IPS-15b (cell line): ENCODE results near the gene DHRSX.
"Not testable (repeated sequence)": the region's sequence is repeated elsewhere in the genome, so short reads cannot be mapped to it uniquely, and the experiment has no call there.

ENCODE experiments used
- H3K27me3 ChIP-seq: one replicate; pipeline ENCODE4 v1.6.1; 2013; ENCODE audit warnings: low read length; ENCODE audit not compliant: control insufficient read depth, insufficient read depth
- H3K36me3 ChIP-seq: one replicate; pipeline ENCODE4 v1.6.1; 2013; ENCODE audit warnings: low read length; ENCODE audit not compliant: control insufficient read depth, insufficient read depth
- H3K4me1 ChIP-seq: one replicate; pipeline ENCODE4 v1.6.1; 2013; ENCODE audit warnings: mild to moderate bottlenecking, low read length; ENCODE audit not compliant: control insufficient read depth, insufficient read depth
- H3K4me3 ChIP-seq: one replicate; pipeline ENCODE4 v1.5.1; 2013; ENCODE audit warnings: low read depth, low read length
- H3K9ac ChIP-seq: one replicate; pipeline ENCODE4 v1.6.1; 2013; ENCODE audit warnings: low read depth, mild to moderate bottlenecking, low read length
- H3K9me3 ChIP-seq: one replicate; pipeline ENCODE4 v1.6.1; 2013; ENCODE audit warnings: mild to moderate bottlenecking, low read length; ENCODE audit not compliant: control insufficient read depth, insufficient read depth

Gene DHRSX

DNA sequence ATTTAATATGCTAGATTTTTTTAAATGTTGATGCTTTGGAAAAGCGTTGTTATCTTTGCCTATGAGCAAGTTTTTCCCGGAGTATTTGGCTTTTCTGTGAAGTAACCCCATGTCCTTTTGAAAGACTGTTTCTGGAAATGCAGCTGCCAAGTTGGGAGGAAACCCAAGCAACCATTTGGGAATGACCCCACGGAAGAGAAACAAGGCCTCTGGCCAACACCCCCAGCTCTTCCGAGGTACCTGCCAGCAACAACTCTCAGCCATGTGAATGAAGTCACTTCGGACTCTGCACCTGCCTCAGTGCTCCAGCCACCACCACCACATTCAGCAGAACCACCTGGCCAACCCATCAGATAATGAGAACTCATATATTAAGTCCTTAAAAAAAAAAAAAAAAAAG lies 36.2 kb upstream of the DHRSX start:
- Histone ChIP-seq H3K36me3 (no peaks in the 10 kb centered on the region), H3K27me3 (no peaks in the 10 kb centered on the region), H3K9me3 (no peaks in the 10 kb centered on the region), H3K4me1 (no peaks in the 10 kb centered on the region), H3K9ac (no peak overlapping the region), H3K4me3 (no peak overlapping the region)

DNA sequence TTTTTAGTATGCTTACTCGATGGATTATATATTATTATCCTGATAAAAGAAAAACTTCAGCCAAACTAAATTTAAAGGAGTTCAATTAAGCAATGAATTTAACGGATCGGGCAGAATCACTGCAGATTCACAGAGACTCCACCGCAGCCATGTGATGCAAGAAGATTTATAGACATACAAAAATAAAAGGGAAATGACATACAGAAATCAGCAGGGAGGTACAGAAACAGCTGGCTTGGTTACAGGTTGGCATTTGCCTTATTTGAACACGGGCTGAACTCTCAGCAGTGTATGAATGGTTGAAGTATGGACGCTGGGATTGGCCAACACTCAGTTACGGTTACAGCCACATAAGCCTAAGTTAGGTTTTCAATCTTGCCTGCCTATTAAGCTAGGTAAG lies 35.4 kb upstream of the DHRSX start:
- no peaks in the 10 kb centered on the region for H3K27me3 ChIP-seq

GRCh38 chrX:2534261-2535021 lies 33.7 kb upstream of the DHRSX start:
- H3K27me3 ChIP-seq, H3K9ac ChIP-seq, H3K9me3 ChIP-seq, H3K36me3 ChIP-seq, H3K4me1 ChIP-seq, H3K4me3 ChIP-seq: not testable (repeated sequence)

More for the DNA sequence above, 35.4 kb upstream of the DHRSX start:
- Histone ChIP-seq H3K9me3 (no peaks in the 10 kb centered on the region), H3K4me3 (no peak overlapping the region), H3K9ac (no peak overlapping the region), H3K4me1 (no peaks in the 10 kb centered on the region), H3K36me3 (no peaks in the 10 kb centered on the region)

GRCh38 chrX:2533424-2533823 lies 32.6 kb upstream of the DHRSX start:
- no peaks in the 10 kb centered on the region for H3K27me3 ChIP-seq
- no peaks in the 10 kb centered on the region for H3K9me3 ChIP-seq
- no peaks in the 10 kb centered on the region for H3K4me1 ChIP-seq
- no peak overlapping the region for H3K9ac ChIP-seq
- H3K36me3 ChIP-seq = no peaks in the 10 kb centered on the region
- H3K4me3 ChIP-seq = no peak overlapping the region

- Histone ChIP-seq H3K9me3 (no peaks in the 10 kb centered on the region), H3K9ac (no peak overlapping the region), H3K4me3 (no peak overlapping the region), H3K36me3 (no peaks in the 10 kb centered on the region), H3K27me3 (no peaks in the 10 kb centered on the region), H3K4me1 (no peaks in the 10 kb centered on the region)
Measured at GRCh38 chrX:2526390-2526789, 25.6 kb upstream of the DHRSX start.

DNA sequence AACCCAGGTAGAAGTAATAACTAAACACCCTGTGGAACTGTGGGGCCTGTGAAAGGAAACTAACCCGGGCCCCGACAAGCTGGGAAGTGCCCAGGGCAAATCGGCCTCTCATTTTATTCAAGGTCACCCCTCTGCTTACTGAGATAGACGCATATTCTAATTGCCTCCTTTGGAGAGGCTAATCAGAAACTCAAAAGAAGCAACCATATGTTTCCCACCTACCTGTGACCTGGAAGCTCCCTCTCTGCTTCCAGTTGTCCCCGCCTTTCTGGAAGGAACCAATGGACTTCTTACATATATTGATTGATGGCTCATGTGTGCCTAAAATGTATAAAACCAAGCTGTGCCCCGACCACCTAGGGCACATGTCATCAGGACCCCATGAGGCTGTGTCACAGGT lies 23.1 kb upstream of the DHRSX start:
- H3K27me3 ChIP-seq = no peaks in the 10 kb centered on the region
- H3K9ac ChIP-seq = no peak overlapping the region
- no peaks in the 10 kb centered on the region for H3K36me3 ChIP-seq
- no peaks in the 10 kb centered on the region for H3K9me3 ChIP-seq
- H3K4me3 ChIP-seq = no peak overlapping the region
- H3K4me1 ChIP-seq = no peaks in the 10 kb centered on the region

- no peaks in the 10 kb centered on the region for H3K27me3 ChIP-seq
- H3K4me3 ChIP-seq = no peak overlapping the region
- H3K36me3 ChIP-seq = no peaks in the 10 kb centered on the region
- H3K9ac ChIP-seq = no peak overlapping the region
- H3K9me3 ChIP-seq = no peaks in the 10 kb centered on the region
- no peaks in the 10 kb centered on the region for H3K4me1 ChIP-seq
Measured at GRCh38 chrX:2521927-2522386, 21.2 kb upstream of the DHRSX start.

DNA sequence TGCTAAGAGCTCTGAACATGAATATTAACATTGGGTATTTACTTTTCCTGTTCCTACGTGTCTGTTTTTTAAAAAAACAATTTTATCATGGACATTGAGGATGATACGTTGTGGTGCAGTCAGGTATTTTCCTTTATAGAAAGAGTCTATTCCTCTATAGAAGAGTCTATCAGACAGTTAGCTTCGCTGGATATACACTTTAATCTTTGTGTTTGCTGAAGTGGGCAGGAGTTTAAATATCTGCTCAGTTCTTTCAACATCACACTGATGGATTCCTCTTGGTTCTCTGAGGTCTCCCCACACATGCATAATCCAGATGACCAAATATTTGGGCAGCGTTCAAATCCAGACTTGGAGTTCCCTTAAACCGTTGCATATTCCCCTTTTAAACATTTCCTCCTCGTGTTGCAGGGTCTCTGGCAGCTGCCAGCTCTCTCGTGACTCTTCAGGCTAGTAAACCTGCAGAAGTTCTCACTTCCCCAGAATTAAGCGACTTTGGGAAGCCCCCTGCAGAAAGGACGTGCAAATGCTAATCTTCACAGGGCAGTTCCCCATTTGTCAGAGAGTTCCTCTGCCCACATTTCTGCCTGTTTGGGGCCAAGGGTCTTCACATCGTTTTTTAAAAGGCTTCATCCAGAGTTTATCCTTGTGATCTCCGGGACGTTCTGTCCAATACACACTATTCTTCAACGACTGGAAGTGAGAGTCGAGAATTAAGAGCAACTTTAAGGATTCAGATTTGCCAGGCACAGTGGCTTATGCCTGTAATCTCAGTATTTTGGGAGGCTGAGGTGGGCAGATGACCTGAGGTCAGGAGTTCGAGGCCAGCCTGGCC lies 20.5 kb upstream of the DHRSX start:
- no peak overlapping the region for H3K9ac ChIP-seq

GRCh38 chrX:2520539-2520938 lies 19.8 kb upstream of the DHRSX start:
- H3K4me1 ChIP-seq = no peaks in the 10 kb centered on the region
- H3K27me3 ChIP-seq = no peaks in the 10 kb centered on the region
- H3K4me3 ChIP-seq = no peak overlapping the region
- H3K9me3 ChIP-seq = no peaks in the 10 kb centered on the region
- no peak overlapping the region for H3K9ac ChIP-seq
- no peaks in the 10 kb centered on the region for H3K36me3 ChIP-seq

More for the DNA sequence above, 20.5 kb upstream of the DHRSX start:
- Histone ChIP-seq H3K27me3 (no peaks in the 10 kb centered on the region), H3K4me1 (no peaks in the 10 kb centered on the region), H3K36me3 (no peaks in the 10 kb centered on the region), H3K9me3 (no peaks in the 10 kb centered on the region), H3K4me3 (no peak overlapping the region)

DNA sequence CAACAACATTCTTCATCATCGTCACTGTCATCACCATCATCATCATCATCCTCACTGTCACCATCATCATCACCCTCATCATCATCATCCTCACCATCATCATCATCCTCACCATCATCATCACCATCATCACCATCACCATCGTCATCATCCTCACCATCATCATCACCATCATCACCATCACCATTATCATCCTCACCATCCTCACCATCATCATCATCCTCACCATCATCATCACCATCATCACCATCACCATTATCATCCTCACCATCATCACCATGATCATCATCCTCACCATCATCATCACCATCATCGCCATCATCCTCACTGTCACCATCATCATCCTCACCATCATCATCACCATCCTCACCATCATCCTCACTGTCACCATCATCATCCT lies 18.9 kb upstream of the DHRSX start:
- H3K27me3 ChIP-seq, H3K9ac ChIP-seq, H3K9me3 ChIP-seq, H3K4me1 ChIP-seq, H3K36me3 ChIP-seq, H3K4me3 ChIP-seq: not testable (repeated sequence)

DNA sequence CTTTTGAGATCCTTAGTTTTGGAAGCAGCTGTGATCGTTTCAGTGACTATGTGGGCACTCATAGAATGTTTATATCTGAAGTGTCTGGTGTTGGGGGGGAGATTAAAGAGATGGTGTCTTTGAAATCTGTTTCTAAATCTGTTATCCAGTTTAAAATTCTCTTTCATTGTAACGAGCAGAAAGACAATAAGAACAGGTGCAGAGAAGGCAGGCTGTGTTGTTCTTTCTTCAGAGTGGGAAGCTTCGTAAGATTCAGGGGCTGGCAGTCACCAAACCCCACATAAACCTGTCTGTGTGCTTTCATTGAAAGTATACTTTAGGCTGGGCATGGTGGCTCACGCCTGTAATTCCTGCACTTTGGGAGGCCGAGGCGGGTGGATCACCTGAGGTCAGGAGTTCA lies 16.3 kb upstream of the DHRSX start:
- H3K36me3 ChIP-seq = no peaks in the 10 kb centered on the region
- no peak overlapping the region for H3K4me3 ChIP-seq
- no peaks in the 10 kb centered on the region for H3K27me3 ChIP-seq
- no peaks in the 10 kb centered on the region for H3K4me1 ChIP-seq
- H3K9ac ChIP-seq = no peak overlapping the region
- H3K9me3 ChIP-seq = no peaks in the 10 kb centered on the region

GRCh38 chrX:2516623-2517022 lies 15.8 kb upstream of the DHRSX start:
- Histone ChIP-seq H3K4me1 (no peaks in the 10 kb centered on the region), H3K36me3 (no peaks in the 10 kb centered on the region), H3K9ac (no peak overlapping the region), H3K27me3 (no peaks in the 10 kb centered on the region), H3K9me3 (no peaks in the 10 kb centered on the region), H3K4me3 (no peak overlapping the region)
